ENCODE measurements around the gene BRINP3.

DNA sequence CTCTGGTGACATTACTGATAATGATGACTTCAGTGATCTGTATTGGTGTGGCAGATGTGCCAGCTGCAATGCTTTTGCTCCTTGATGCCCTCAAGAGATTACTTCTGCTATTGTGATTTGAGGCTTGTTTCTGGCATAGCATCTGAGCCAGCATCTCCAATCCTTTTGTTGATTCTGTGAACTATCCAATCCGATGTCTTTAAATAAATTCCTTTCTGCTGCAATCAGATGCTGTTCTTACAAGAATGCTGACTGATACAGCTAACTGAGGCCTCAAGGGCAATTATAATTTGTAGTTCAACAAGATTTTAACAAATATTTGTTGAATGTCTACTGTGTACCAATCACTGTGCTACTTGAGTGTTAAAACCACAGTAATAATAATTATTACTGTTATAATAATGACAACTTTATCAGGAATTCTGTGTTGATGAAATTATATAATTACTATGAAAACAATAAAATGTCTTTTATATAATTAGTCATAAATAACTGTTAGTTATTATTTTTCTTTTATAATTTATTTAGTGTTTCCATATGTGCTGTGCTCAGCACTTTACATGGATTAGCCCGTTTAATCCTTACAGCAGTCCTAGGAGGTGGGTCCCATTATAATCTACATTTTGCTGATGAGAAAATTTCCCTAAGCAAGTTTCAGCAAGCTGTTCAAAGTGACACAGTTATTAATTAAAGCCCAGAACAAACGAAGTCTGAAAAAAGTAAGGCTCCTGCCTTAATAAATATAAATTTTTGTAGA lies 308.2 kb downstream of the BRINP3 start:
- no peak for TF ChIP-seq NFIC (IDR thresholded peaks at IDR 0.05)
- TF ChIP-seq, protein P1, sequence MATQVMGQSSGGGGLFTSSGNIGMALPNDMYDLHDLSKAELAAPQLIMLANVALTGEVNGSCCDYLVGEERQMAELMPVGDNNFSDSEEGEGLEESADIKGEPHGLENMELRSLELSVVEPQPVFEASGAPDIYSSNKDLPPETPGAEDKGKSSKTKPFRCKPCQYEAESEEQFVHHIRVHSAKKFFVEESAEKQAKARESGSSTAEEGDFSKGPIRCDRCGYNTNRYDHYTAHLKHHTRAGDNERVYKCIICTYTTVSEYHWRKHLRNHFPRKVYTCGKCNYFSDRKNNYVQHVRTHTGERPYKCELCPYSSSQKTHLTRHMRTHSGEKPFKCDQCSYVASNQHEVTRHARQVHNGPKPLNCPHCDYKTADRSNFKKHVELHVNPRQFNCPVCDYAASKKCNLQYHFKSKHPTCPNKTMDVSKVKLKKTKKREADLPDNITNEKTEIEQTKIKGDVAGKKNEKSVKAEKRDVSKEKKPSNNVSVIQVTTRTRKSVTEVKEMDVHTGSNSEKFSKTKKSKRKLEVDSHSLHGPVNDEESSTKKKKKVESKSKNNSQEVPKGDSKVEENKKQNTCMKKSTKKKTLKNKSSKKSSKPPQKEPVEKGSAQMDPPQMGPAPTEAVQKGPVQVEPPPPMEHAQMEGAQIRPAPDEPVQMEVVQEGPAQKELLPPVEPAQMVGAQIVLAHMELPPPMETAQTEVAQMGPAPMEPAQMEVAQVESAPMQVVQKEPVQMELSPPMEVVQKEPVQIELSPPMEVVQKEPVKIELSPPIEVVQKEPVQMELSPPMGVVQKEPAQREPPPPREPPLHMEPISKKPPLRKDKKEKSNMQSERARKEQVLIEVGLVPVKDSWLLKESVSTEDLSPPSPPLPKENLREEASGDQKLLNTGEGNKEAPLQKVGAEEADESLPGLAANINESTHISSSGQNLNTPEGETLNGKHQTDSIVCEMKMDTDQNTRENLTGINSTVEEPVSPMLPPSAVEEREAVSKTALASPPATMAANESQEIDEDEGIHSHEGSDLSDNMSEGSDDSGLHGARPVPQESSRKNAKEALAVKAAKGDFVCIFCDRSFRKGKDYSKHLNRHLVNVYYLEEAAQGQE (IDR thresholded peaks at IDR 0.05; ENCODE audit: low read depth) = no peak
- TF ChIP-seq USF1 (IDR thresholded peaks at IDR 0.05) = no peak
- TF ChIP-seq TCF12 (IDR thresholded peaks at IDR 0.05; ENCODE audit: low read depth) = no peak
- no peak for TF ChIP-seq EGR1 (IDR thresholded peaks at IDR 0.05)
- no peak for TF ChIP-seq CEBPB (IDR thresholded peaks at IDR 0.05)
- no peak for TF ChIP-seq EP300 (IDR thresholded peaks at IDR 0.05; ENCODE audit: borderline replicate concordance)
- TF ChIP-seq TEAD4 (IDR thresholded peaks at IDR 0.05) = no peak
- no peak for TF ChIP-seq MAX (IDR thresholded peaks at IDR 0.05)

Data from Ishikawa (cell line).